GM20000 (cell line): Measurements from ENCODE around the gene HES3.

ENCODE experiments used
- DNase-seq: peaks from one replicate; pipeline ENCODE4 v3.0.0; 2012; ENCODE audit warnings: low spot score
- CTCF ChIP-seq: IDR thresholded peaks from 2 replicates; pipeline ENCODE4 v1.5.1; 2012; ENCODE audit warnings: mild to moderate bottlenecking, control low read depth; ENCODE audit errors: extremely low read depth, missing control alignments

The HES3 gene

DNA sequence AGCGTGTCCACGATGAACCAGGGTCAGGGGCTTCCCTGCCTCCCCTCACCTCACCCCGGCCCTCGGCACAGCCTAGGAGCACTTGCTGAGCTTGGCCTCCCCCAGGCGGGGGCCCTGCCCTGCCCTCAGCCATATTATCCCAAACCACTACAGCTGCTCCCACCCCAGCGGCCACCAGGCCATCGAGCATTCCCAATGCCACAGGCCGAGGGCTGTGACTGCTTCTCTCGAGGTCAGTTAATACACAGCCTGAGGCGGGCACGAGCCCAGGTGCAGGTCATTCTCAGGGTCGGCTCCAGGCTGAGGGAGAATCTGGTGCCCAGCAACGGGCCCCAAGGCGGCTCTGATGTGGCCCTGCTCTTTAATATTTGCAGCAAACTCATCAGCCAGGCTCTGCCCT lies 25.3 kb downstream of the HES3 start:
- TF ChIP-seq CTCF = no peak
- DNase-seq = no peak

- no peak for TF ChIP-seq CTCF
- no peak for DNase-seq
These were observed 25.9 kb downstream of the HES3 start for GRCh38 chr1:6269720-6270400.

- TF ChIP-seq CTCF = no peak
- no peak for DNase-seq
These were observed 26.4 kb downstream of the HES3 start for GRCh38 chr1:6270401-6270800.

- DNase-seq = no peak
- TF ChIP-seq CTCF = no peak
These were observed 27.0 kb downstream of the HES3 start for GRCh38 chr1:6271006-6271405.

DNA sequence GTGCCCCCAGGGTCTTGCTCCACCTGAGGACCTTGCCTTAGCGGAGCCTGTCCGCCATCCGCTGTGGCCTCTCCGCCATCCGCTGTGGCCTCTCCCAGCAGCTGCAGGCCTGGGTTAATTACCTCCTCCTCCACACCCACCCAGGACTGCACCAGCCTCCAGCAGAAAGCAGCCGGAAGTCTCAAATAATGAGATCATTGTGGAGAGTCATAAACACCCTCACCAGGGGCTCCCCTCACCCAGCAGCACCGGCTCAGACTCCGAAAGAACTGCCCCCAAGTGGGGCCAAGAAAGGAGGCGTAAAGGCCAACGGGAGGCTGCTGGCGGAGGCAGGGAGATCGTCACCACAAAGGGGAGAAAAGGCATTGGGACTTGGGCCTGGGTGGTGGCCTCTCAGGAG lies 27.6 kb downstream of the HES3 start:
- no peak for TF ChIP-seq CTCF

GRCh38 chr1:6272452-6272851 lies 28.5 kb downstream of the HES3 start:
- no peak for DNase-seq
- TF ChIP-seq CTCF = no peak

More for the DNA sequence above, 27.6 kb downstream of the HES3 start:
- DNase-seq = no peak

DNA sequence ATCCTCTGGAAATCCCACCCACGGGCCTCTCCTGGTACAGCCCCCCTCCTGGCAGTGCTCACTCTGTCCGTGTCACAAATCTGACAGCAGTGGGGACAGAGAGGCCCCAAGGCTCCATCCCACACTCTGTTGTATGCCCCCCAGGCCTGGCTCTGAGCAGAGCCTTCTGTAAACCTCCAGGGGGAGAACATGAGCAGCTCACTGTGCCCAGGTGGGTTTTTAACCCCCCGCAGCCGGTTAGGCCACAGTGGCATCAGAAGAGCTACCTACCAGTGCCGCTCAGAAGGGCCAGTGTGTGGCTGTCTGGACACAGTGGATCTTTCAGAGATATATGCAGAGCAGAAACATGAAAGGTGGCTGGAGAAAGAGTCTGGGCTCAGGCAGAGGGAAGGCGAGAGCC lies 28.9 kb downstream of the HES3 start:
- TF ChIP-seq CTCF = no peak

More for the DNA sequence above, 28.9 kb downstream of the HES3 start:
- no peak for DNase-seq
